Astrocyte (in vitro differentiated cells and primary cell): ENCODE measurements around the gene CDH23. TPM values are rescaled to one million over a fixed set of nuclear protein-coding genes. Genes with fewer than 3 reads are reported as not detected.

ENCODE experiments used
- DNase-seq: peaks from one replicate; pipeline ENCODE4 v3.0.0-alpha.2; 2010; ENCODE audit warnings: low read depth
- FAIRE-seq: peaks from 2 replicates; lab custom pipeline; 2011; peaks lifted over from hg19 to GRCh38; lab: Jason Lieb, UNC
- H2AFZ ChIP-seq: 2 replicates; pipeline ENCODE4 v1.6.0; 2012; ENCODE audit warnings: low read depth, low read length, inconsistent platforms
- H3K27ac ChIP-seq: 2 replicates; pipeline ENCODE4 v1.5.1; 2011; ENCODE audit warnings: low read depth, low read length, inconsistent platforms
- H3K27me3 ChIP-seq: 2 replicates; pipeline ENCODE4 v1.6.0; 2011; ENCODE audit warnings: low read length, inconsistent platforms; ENCODE audit not compliant: insufficient read depth
- H3K36me3 ChIP-seq: 2 replicates; pipeline ENCODE4 v1.5.1; 2011; ENCODE audit warnings: low read length, inconsistent platforms; ENCODE audit not compliant: insufficient read depth
- H3K4me1 ChIP-seq: 2 replicates; pipeline ENCODE4 v1.5.1; 2011; ENCODE audit warnings: low read length, inconsistent platforms; ENCODE audit not compliant: insufficient read depth
- H3K4me2 ChIP-seq: 2 replicates; pipeline ENCODE4 v1.6.0; 2012; ENCODE audit warnings: low read length, inconsistent platforms
- H3K4me3 ChIP-seq: 2 replicates; pipeline ENCODE4 v1.5.1; 2011; ENCODE audit warnings: low read depth, mild to moderate bottlenecking, low read length, inconsistent platforms; ENCODE audit not compliant: insufficient read depth
- H3K79me2 ChIP-seq: 2 replicates; pipeline ENCODE4 v1.6.0; 2012; ENCODE audit warnings: mild to moderate bottlenecking, low read length, inconsistent platforms; ENCODE audit not compliant: insufficient read depth
- H3K9ac ChIP-seq: 2 replicates; pipeline ENCODE4 v1.6.0; 2012; ENCODE audit warnings: mild to moderate bottlenecking, low read length, inconsistent platforms
- H3K9me3 ChIP-seq: 2 replicates; pipeline ENCODE4 v1.5.1; 2012; ENCODE audit warnings: low read depth, mild to moderate bottlenecking, low read length, inconsistent platforms; ENCODE audit not compliant: insufficient read depth
- H4K20me1 ChIP-seq: 2 replicates; pipeline ENCODE4 v1.6.0; 2012; ENCODE audit warnings: low read length, inconsistent platforms; ENCODE audit not compliant: insufficient read depth
- H3K27ac Mint-ChIP-seq: one replicate; pipeline ENCODE4 v1.8.0; 2021; ENCODE audit warnings: mild to moderate bottlenecking, mixed read lengths; ENCODE audit not compliant: unreplicated experiment
- H3K27me3 Mint-ChIP-seq: one replicate; pipeline ENCODE4 v1.8.0; 2021; ENCODE audit warnings: low read depth, mixed read lengths; ENCODE audit not compliant: unreplicated experiment
- H3K36me3 Mint-ChIP-seq: one replicate; pipeline ENCODE4 v1.8.0; 2021; ENCODE audit warnings: low read depth, mixed read lengths; ENCODE audit not compliant: unreplicated experiment
- H3K4me1 Mint-ChIP-seq: one replicate; pipeline ENCODE4 v1.8.0; 2021; ENCODE audit warnings: low read depth, mixed read lengths; ENCODE audit not compliant: unreplicated experiment
- H3K4me3 Mint-ChIP-seq: one replicate; pipeline ENCODE4 v1.8.0; 2021; ENCODE audit warnings: mild to moderate bottlenecking, moderate library complexity, mixed read lengths; ENCODE audit not compliant: unreplicated experiment
- H3K9me3 Mint-ChIP-seq: one replicate; pipeline ENCODE4 v1.8.0; 2021; ENCODE audit warnings: mild to moderate bottlenecking, mixed read lengths; ENCODE audit not compliant: unreplicated experiment
- CTCF ChIP-seq: IDR thresholded peaks from 2 replicates; pipeline ENCODE4 v1.5.1; 2011; ENCODE audit warnings: low read depth, mild to moderate bottlenecking, inconsistent platforms, low read length, moderate library complexity; ENCODE audit not compliant: insufficient read depth
- EZH2 ChIP-seq: IDR thresholded peaks from 2 replicates; pipeline ENCODE4 v1.6.1; 2012; ENCODE audit warnings: mild to moderate bottlenecking, low read length, inconsistent platforms; ENCODE audit not compliant: insufficient read depth
- total RNA-seq: library from RNA; stranded (reverse); gene quantifications from 2 replicates; pipeline ENCODE4 v1.2.1, GENCODE V29; 2021

The CDH23 gene
- total RNA-seq, 1 donor from 2014 or later: not detected

- H3K27me3 ChIP-seq: peaks cover 4% of the 10 kb centered on the region
- no peaks in the 10 kb centered on the region for H3K9me3 ChIP-seq
- TF ChIP-seq EZH2 (no peak), CTCF (no peak)
- H4K20me1 ChIP-seq: no peaks in the 10 kb centered on the region
- no peak overlapping the region for H3K27ac ChIP-seq
- DNase-seq: no peak
- no peak overlapping the region for H3K4me3 ChIP-seq
- no peak overlapping the region for H2AFZ ChIP-seq
- H3K79me2 ChIP-seq: no peaks in the 10 kb centered on the region
- Mint-ChIP-seq H3K4me1 (peaks cover 5% of the 10 kb centered on the region), H3K27me3 (peaks cover 76% of the 10 kb centered on the region), H3K36me3 (peaks cover 1% of the 10 kb centered on the region), H3K27ac (no peak overlapping the region), H3K9me3 (peaks cover 3% of the 10 kb centered on the region), H3K4me3 (no peak overlapping the region)
- H3K36me3 ChIP-seq: no peaks in the 10 kb centered on the region
- H3K4me2 ChIP-seq: no peak overlapping the region
- no peak overlapping the region for H3K9ac ChIP-seq
- FAIRE-seq: no peak
- H3K4me1 ChIP-seq: peaks cover 3% of the 10 kb centered on the region
Measured at GRCh38 chr10:71780719-71781118, 384.0 kb downstream of the CDH23 start.

DNA sequence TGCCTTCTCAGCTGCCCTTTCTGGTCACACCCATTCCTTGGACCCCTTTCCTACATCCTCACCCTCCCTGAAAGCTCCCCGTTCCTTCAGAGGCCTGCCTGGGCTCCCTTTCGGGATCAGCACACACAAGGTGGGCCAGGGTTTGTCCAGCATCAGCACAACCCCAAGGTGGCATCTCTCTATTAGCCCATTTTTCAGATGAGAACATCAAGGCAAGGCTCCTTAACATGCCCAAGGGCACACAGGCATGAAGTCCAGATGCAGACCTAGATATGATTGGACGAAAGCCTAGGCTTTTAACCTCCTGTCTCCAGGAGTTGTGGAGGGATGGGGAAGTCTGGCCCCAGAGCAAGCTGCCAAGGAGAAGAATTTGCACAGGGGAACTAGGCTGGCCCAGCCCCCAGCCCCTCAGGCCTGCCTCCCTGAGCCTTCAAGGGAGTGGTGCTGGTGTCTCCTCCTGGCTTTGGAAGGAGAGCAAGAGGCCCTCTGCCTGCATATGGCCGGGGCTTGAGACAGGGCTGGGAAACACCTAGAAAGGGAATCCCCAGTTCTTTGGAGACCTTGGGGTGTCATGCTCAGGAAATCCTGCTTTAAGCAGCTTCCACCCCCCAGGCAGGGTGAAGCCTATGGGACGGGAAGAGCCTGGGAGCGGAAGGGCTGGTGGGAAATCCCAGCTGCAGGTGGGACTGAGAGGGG is 385.6 kb downstream of the CDH23 start:
- H3K4me3 ChIP-seq: no peak overlapping the region
- Mint-ChIP-seq H3K9me3 (peaks cover 3% of the 10 kb centered on the region), H3K4me3 (no peak overlapping the region), H3K27ac (no peak overlapping the region), H3K36me3 (peaks cover 1% of the 10 kb centered on the region), H3K4me1 (peaks cover 5% of the 10 kb centered on the region), H3K27me3 (peaks cover 74% of the 10 kb centered on the region)
- no peak for TF ChIP-seq EZH2
- no peak for TF ChIP-seq CTCF
- H3K27ac ChIP-seq: no peak overlapping the region
- no peak overlapping the region for H3K9ac ChIP-seq
- no peaks in the 10 kb centered on the region for H3K79me2 ChIP-seq
- H4K20me1 ChIP-seq: no peaks in the 10 kb centered on the region
- peaks cover 4% of the 10 kb centered on the region for H3K27me3 ChIP-seq
- H2AFZ ChIP-seq: no peak overlapping the region
- DNase-seq (no peak), FAIRE-seq (no peak)
- H3K4me1 ChIP-seq: peaks cover 3% of the 10 kb centered on the region
- no peaks in the 10 kb centered on the region for H3K9me3 ChIP-seq
- no peaks in the 10 kb centered on the region for H3K36me3 ChIP-seq
- no peak overlapping the region for H3K4me2 ChIP-seq

- Mint-ChIP-seq H3K27me3 (peaks cover 72% of the 10 kb centered on the region), H3K4me3 (no peak overlapping the region), H3K9me3 (no peaks in the 10 kb centered on the region), H3K36me3 (no peaks in the 10 kb centered on the region), H3K27ac (no peak overlapping the region), H3K4me1 (peaks cover 5% of the 10 kb centered on the region)
- no peaks in the 10 kb centered on the region for H4K20me1 ChIP-seq
- no peak overlapping the region for H3K4me2 ChIP-seq
- H3K9ac ChIP-seq: no peak overlapping the region
- no peak for TF ChIP-seq EZH2
- no peaks in the 10 kb centered on the region for H3K79me2 ChIP-seq
- DNase-seq: no peak
- FAIRE-seq: no peak
- no peak overlapping the region for H3K4me3 ChIP-seq
- H3K9me3 ChIP-seq: no peaks in the 10 kb centered on the region
- peaks cover 4% of the 10 kb centered on the region for H3K27me3 ChIP-seq
- H3K4me1 ChIP-seq: peaks cover 3% of the 10 kb centered on the region
- no peaks in the 10 kb centered on the region for H3K36me3 ChIP-seq
- no peak overlapping the region for H2AFZ ChIP-seq
- H3K27ac ChIP-seq: no peak overlapping the region
Measured at GRCh38 chr10:71782917-71783490, 386.3 kb downstream of the CDH23 start.
